Esophagus mucosa (tissue), 1 donor: ENCODE data around the gene GAB2. TPM values are rescaled to one million over a fixed set of nuclear protein-coding genes. Genes with fewer than 3 reads are reported as not detected.

Experiments
- ATAC-seq: fragments of 200-7000 bp; cut with Tn5 transposase; one replicate; pipeline ENCODE4 v1.9.1; 2020
- total RNA-seq: library from RNA; stranded (reverse); gene quantifications from one replicate; pipeline ENCODE4 v1.2.4, GENCODE V29; 2023
- donor health status: DM: yes; HTN: yes; CAD: no.

GAB2 gene
- total RNA-seq, 1 donor from 2014 or later: 10.8 TPM

- ATAC-seq: no peak
Measured at GRCh38 chr11:78218707-78219492, 198.7 kb downstream of the GAB2 start.

- ATAC-seq: no peak
Measured at GRCh38 chr11:78217650-78218541, 199.7 kb downstream of the GAB2 start.

- ATAC-seq: peak; percentile 24
Measured at GRCh38 chr11:78216571-78217287, 200.9 kb downstream of the GAB2 start.

GRCh38 chr11:78216021-78216420, 201.6 kb downstream of the GAB2 start:
- no peak for ATAC-seq

- no peak for ATAC-seq
Measured at GRCh38 chr11:78214331-78215194, 203.1 kb downstream of the GAB2 start.

- no peak for ATAC-seq
Measured at GRCh38 chr11:78213526-78214330, 203.9 kb downstream of the GAB2 start.

- ATAC-seq: no peak
Measured at GRCh38 chr11:78212586-78213371, 204.8 kb downstream of the GAB2 start.

GRCh38 chr11:78211565-78211964, 206.1 kb downstream of the GAB2 start:
- ATAC-seq: no peak

GRCh38 chr11:78210000-78210608, 207.5 kb downstream of the GAB2 start:
- ATAC-seq: no peak

GRCh38 chr11:78209478-78209877, 208.1 kb downstream of the GAB2 start:
- ATAC-seq: no peak

GRCh38 chr11:78208257-78209165, 209.1 kb downstream of the GAB2 start:
- ATAC-seq: no peak

GRCh38 chr11:78207532-78208256, 209.9 kb downstream of the GAB2 start:
- ATAC-seq: no peak

GRCh38 chr11:78205691-78206090, 211.9 kb downstream of the GAB2 start:
- no peak for ATAC-seq

- ATAC-seq: no peak
Measured at GRCh38 chr11:78205256-78205655, 212.4 kb downstream of the GAB2 start.

- no peak for ATAC-seq
Measured at GRCh38 chr11:78203184-78203583, 214.4 kb downstream of the GAB2 start.

GRCh38 chr11:78202733-78203167, 214.9 kb downstream of the GAB2 start:
- no peak for ATAC-seq

- ATAC-seq: no peak
Measured at GRCh38 chr11:78201096-78201818, 216.4 kb downstream of the GAB2 start.
